HTR-8/SVneo (cell line): ENCODE data around the gene SCUBE3.

Experiments
- DNase-seq: peaks from one replicate; pipeline ENCODE4 v3.0.0; 2011; ENCODE audit warnings: low spot score, mixed read lengths; ENCODE audit not compliant: insufficient read length
- FAIRE-seq: peaks from 2 replicates; lab custom pipeline; 2011; peaks lifted over from hg19 to GRCh38; lab: Jason Lieb, UNC

Gene SCUBE3

DNA sequence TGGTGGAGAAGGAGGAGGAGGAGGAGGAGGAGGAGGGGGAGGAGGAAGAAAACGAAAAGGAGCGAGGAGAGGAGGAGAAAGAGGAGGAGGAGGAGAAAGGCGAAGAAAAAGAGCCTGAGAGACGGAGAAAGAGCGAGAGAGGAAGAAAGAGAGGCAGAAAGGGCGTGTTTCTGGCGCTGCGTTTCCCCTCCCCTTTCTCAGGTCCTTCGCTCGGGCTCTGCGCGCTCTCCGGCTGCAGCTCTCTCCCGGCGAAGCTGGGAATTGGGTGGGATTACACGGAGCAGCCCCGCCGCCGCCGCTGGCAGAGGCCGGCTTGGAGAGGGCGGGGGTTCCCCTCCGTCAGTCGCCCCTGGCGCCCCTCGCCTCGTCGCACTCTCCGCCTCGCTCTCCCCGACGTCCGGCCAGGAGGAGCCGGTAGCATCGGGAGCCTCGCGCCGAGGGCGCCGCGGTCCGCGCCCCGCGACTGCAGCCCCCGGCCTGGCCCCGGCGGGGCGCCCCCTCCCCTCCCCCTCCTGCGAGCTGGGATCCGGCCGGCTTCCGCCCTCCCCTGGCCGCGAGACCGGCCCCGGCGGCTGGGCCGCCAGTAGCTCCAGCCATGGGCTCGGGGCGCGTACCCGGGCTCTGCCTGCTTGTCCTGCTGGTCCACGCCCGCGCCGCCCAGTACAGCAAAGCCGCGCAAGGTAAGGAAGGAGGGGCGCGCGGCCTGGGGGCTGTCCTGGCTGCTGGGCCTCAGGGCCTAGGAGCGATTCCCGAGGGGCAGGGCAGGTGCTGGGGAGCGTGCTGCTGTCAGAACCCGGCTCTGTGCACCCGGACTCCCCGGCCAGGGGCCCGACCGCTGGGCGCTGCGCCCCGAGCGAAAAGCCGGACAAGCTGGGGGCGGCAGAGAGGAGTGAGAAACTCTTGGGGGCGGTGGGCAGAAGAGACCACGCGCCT, at the start of gene SCUBE3:
TSS of gene SCUBE3 (plus strand) at position 133 of the 933 bp plus-strand sequence. CDS start at position 596, 463 bp downstream.
- FAIRE-seq (peak; percentile 62), DNase-seq (peak; percentile 62)

DNA sequence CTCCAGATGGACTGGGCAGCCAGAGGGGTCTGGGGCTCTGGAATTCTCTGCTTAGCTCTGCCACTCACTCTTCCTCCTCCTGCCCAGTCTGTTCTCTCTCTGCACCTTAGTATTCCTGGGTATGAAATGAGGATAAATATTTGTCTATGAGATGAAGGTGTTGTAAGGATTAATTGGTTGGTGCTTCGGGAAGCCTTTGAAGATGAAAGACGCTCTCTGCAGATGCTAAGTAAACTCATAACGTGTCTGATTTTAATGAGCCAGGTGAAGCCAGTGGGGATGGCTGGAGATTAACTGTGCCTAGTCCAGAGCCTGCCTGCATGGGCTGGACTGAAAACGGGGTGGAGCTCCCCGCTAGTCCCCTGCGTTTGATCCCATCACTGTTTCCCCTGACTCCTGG, 49.5 kb upstream of the SCUBE3 start:
- DNase-seq (no peak), FAIRE-seq (no peak)

DNA sequence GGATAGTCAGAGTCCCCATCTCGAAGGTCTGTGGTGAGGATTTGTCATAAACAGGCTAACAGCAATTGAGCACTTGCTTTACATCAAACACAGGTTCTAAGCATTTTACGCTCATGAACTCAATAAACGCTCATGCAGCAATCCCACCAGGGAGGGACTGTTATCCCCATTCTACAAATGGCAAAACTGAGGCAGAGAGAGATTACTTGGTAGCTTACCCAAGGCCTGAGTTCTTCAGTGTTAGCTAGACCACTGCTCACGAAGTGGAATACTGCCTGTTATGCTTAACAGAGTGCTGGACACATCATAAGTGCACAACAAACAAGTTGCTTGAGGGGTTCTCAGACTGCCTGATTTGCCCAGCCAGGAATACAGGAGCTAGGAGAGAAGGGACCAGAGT, 48.9 kb upstream of the SCUBE3 start:
- no peak for DNase-seq
- no peak for FAIRE-seq

DNA sequence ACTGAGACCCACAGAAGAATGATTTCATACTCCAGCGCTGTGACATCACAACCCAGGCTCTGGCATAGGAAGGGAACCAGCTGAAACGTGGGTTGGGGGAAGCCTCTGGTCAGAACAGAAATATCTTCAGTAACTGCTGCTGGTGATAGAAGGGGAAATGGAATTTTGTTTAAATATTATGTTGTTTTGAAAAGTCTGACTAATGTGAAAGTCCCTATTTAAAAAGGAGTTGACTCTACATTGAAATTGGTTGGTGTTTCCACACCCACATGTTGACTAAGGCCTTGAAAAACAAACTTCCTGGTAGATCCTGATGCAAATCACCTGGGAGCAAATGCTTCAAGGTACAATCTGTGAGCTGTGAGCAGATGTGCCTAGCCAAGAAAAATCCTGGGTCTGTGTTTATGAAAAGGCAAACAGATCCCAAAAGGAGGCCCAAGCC, 48.1 kb upstream of the SCUBE3 start:
- DNase-seq, result no peak

DNA sequence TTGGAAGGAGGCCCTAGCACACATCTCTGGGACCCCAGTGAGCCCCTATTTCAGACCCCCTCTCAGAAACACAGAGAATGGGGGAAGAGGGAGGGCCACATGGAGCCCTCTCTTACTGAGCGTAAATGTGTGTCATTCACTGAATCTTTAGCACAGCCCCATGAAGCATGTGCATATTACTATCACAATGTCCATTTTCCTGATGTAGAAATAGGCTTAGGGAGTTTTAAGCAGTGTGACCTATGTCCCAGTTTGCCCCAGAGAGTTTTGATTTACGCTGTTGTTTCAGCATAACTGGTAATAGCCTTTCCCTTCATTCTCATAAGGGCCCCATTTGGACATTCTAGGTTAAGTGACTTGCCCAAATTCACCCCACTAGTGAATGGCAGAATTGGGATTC, 47.6 kb upstream of the SCUBE3 start:
- DNase-seq (no peak), FAIRE-seq (no peak)

More for the DNA sequence above, 48.1 kb upstream of the SCUBE3 start:
- no peak for FAIRE-seq

DNA sequence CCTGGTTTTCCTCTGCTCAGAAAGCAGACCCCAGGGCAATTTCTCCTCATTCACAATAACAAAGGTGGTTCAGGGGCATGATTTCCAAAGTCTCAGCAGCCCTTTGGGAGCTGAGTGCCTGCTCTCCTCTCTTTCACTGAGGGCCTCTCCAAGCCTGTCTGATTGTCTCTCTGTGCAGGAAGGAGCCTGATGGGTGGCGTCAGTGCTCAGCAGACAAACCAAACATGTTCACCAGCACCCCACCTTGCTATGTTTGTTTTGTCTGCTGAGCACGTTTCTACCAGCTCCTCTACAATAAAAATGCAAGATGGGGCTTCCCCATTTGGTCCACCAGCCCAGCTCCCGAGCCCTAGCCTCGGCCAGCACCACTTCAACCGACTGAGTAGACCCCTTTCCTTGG, 47.2 kb upstream of the SCUBE3 start:
- FAIRE-seq (no peak), DNase-seq (no peak)

DNA sequence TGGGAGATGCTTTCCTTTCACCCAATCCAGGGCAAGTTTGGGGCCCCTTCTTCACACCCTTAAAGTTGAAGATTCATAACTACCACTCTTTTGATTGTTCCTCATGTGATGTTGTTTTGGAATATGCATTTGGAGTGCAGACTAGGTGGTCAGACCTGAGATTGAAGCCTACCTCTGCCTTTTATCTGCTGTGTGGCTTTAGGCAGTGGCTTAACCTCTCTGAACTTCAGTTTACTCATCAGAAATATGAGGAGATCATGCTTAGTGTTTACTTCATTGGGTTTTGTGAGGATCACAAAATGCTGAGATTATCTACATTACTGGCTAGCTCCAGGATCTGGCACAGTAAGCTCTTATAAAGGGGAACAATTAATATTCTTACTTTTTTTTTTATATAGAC, 46.3 kb upstream of the SCUBE3 start:
- DNase-seq (no peak), FAIRE-seq (no peak)

DNA sequence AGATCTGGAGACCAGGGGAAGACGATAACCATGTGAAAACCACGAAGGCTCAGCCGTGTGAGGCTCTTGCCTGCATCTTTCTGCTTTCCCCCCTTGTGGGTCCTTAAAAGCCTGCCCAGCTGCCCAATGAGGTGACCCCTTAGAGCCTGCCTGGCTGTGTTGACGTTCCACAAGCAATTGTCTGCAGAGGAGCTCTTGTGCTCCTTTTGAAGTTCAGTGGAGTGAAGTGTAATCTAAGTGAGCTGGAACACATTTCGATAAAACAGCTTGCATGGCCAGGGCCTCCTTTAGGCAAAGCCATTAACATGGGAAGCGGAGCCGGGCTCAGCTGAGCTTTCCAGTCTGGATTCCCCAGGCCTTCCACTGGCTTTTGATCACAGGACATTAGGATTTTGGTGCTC, 45.3 kb upstream of the SCUBE3 start:
- no peak for FAIRE-seq
- DNase-seq, result no peak

DNA sequence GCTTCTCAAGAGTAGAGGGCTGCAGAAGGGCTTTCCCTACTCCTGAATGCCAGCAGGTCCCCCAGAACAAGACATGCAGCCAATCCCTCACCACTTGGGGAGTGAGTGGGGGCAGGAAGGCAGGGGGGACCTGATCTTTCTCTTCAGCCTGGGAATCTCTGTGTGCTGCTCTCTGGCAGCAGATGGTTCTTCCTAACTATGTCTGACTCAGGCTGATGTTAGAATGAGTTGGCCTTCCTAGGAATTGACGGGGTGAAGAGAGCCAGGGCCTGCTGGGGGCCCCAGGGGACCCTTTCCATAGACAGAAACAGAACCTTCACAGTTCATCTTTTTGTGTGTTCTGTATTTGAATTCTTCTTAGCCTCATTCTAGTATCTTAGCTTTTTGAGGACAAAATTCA, 43.6 kb upstream of the SCUBE3 start:
- FAIRE-seq (no peak), DNase-seq (no peak)

DNA sequence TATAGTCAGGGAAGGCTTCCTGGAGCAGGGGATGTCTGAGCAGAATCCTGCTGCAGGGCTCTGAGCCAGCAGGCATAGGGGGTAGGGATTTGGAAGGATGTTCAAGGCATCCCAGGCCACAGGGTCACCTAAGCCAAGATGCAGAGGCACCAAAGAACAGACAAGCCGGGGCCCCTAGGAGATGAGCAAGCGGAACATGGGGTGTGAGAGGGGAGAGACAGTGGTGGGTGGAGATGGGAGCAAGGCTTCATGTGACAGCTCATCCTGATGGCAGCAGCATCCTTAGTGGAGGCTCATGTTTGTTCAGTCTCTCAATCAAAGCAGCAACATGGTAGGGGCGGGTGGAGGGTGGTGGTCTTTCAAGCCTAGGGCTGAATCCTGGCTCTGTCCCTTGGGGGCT, 42.9 kb upstream of the SCUBE3 start:
- DNase-seq (no peak), FAIRE-seq (no peak)

DNA sequence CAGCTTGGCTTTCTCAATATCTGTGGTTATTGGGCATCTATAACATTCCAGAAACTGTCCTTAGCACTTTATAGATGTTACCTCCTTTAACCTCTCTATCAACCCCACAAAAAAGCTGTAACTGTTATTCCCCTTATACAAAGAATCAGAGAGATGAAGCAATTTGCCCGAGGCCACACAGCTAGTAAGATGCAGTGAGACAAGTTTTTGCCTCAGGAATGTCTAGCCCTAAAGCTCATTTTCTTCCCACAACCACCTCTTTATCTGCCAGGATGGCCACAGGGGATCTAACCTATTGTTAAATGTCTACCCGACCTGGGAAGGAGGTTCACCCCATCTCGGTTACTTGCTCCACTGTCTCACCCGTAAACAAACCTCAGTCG, 40.7 kb upstream of the SCUBE3 start:
- no peak for FAIRE-seq

DNA sequence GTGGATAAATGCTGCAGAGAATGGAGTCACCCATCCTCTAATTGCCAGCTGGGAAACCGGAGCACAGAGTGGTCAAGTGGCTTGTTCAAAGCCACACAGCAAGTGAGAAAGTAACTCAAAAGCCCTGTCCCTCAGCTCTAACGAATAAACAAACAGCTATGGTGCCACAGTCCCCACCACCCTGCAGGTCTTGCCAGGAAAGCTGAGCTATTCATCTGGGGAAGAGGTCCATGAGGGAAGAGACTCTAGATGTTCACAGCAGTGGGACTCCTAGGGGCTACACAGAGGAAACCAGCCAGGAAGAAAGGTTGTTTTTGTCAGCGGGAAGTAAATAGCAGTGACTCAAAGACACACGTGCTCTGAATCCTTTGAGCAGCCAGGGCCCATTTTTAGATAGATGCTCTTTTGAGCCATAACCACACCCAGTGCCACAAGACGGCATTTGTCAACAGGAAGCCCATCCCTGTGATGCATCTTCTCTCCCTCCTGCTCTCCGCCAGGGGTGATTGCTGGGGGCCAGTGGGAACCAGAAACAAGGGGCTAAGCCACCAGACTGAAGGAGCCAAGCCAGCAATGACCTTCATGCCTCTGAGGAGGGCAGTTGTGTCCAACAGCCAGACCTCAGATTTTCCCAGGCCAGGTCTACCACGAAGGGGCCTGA, 40.2 kb upstream of the SCUBE3 start:
- DNase-seq, result no peak
- FAIRE-seq, result peak; percentile 67

More for the DNA sequence above, 40.7 kb upstream of the SCUBE3 start:
- no peak for DNase-seq

DNA sequence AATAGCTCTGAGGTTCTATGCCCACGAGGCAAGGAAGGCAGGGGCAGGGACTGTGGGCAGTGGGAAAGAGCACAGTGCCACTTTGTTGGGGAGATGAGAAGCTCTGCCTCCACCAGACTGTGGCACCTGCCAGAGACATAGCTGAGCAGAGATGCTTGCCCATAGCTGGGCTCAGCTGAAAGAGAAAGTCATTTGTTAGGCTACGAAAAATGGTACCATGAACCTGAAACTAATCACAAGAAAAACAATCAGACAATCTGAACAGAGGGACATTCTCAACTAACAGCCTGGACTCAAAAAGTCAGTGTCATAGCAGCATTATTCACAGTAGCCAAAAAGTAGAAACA, 39.7 kb upstream of the SCUBE3 start:
- FAIRE-seq (no peak), DNase-seq (no peak)

DNA sequence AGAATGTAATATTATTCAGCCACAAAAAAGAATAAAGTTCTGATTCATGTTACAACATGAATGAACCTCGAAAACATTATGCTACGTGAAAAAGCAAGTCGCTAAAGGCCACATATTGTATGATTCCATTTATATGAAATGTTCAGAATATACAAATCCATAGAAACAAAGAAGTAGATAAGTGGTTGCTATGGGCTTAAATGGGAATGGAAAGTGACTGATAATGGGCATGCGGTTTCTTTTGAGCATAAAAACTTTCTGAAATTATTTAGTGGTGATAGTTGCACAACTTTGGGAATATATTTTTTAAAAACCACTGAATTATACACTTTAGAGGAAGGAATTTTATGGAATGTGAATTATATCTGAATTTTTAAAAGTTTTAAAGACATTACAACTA, 39.3 kb upstream of the SCUBE3 start:
- DNase-seq, result no peak
- FAIRE-seq, result no peak

DNA sequence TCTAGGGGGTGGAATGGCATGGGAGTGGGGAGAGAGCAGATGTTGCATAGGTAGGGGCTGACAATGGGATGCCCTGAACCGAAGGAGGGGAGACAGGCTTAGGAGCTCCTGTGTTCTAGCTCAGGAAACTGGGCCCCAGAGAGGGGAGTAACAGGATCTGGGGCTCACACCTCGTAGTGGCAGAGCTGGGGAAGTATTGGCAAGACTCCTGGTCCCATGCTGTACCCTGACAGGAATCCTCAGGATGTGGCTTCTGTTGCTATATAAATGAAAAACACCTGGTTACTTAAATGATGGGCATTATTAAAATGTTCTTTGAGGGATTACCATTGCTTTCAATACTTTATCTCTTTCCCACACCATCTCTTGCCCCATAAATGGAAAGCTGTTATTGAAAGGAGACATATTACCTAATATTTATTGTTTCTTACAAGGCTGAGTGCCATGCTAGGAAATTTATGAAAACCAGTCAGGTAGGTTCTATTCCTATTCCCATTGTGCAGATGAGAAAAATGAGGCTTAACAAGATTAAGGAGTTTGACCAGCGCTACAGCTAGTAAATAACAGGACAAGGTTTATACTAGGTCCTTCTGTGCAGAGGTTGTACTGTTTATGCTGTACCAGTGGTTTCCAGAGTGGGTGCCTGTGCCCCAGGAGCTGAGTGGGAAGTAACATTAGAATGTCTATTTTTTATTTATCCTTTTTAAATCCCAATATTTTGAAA, 37.3 kb upstream of the SCUBE3 start:
- FAIRE-seq, result no peak
- no peak for DNase-seq

DNA sequence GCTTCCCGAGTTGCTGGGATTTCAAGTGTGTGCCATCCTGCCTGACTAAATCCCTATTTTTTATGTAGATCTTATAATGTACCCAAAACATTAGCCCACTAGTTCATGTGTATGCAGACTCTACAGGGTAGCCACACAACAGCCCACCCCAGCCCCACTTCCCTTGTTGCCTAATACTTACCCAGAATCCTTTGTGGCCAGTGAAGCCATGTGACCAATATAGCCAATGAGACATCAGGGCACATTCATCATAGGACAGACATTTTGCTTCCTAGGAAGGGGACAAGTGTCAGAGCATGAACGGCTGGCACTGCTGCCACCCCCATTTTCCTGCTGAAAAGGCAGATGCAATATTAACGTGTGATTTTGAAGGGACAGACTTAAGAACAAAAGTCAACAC, 36.6 kb upstream of the SCUBE3 start:
- peak; percentile 74 for FAIRE-seq
- no peak for DNase-seq

DNA sequence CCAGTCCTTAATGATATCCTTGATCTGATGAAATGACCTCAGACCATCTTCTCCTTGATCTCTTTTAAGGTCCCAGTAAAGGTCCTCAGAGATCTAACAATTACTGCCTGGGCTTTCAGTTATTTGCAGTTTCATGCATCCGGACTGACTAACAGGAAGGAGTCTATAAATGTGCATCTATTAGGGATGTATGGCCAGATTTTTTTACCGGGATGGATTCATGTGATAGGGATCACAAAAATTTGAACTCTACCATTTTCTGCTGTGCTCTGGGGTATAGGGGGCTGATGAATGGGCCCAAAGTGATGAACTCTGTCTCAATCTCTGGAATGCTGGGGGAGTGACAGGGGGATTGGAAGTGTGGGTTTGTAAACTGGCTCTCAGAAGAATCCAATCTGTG, 36.2 kb upstream of the SCUBE3 start:
- FAIRE-seq (no peak), DNase-seq (no peak)

DNA sequence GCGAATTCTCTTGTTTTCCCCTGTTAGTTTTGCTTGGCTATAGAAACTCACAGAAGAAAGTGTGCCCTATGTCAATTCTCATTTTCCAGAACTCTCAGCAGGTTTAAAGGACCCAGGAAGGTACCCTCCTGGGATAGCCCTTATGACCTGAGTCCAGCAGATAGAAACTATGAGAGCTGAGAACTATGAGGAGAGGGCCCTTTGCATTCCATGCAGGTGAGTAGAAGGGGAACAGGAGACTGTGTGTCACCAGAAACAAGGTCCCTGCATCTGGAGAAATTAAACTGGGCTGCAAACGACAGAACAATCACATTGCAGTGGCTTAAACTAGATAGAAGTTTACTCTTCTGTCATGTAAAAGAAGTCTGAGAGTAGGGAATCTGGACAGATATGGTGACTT, 35.7 kb upstream of the SCUBE3 start:
- no peak for FAIRE-seq
- no peak for DNase-seq

DNA sequence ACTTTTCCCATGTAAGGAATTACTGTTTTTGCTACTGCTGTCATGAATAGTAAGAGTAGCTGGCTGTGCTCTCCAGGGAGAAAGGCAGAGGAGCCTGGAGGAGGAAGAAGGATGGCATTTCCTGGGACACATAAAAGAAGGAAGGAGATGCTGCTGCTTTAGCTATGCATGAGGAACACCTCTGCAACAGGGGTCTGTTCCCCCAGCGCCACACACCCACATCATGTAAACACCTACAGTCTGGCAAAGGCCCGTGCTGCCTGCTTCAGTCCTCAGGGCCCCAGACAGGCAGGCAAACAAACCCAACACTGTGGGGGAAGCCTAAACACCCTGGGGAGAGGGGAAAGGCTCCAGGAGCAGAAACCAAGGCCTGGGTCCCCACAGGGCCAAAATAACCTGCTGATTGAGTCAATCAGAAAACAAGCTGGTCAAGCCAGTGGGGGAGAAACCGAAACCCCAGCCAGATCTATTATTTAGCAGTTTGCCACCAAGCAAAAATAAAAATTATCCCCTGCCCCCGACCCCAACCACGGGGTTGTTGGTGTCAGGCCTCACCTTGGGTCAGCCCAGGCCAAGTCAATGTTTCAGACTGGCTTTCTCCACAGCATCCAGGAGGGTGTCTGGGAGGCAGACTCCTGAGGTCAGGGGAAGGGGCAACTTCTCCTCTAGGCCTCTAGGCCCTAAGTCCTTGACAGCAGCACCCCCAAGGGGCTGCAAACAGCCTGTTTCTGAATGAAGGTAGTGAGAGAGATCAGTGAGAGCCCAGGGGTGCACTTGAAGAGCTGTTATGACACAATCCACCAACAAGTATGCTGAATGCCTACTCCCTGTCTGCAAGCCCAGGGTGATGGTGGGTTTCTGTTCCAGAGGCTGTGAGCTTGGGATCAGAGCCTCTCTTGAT, 34.6 kb upstream of the SCUBE3 start:
- no peak for FAIRE-seq
- no peak for DNase-seq
